Mucosa of descending colon (tissue), 3 donors: Measurements from ENCODE around the gene FABP3. TPM values are rescaled to one million over a fixed set of nuclear protein-coding genes. Genes with fewer than 3 reads are reported as not detected.

Experiments used
- ATAC-seq: fragments of 200-7000 bp; cut with Tn5 transposase; one replicate; pipeline ENCODE4 v1.9.1; 2020; ENCODE audit warnings: mild to moderate bottlenecking, moderate library complexity
- DNase-seq, 3 donors: peaks; one replicate each; pipeline ENCODE4 v3.0.0-alpha.2; 2020
- H3K36me3 ChIP-seq: fragments of 200-600 bp; one replicate; pipeline ENCODE4 v1.8.0; 2021; ENCODE audit warnings: low read depth, mild to moderate bottlenecking
- H3K4me1 ChIP-seq: fragments of 200-600 bp; one replicate; pipeline ENCODE4 v1.8.0; 2021; ENCODE audit warnings: low read depth, mild to moderate bottlenecking
- H3K4me3 ChIP-seq: fragments of 200-600 bp; one replicate; pipeline ENCODE4 v1.8.0; 2021; ENCODE audit warnings: mild to moderate bottlenecking
- H3K9me3 ChIP-seq: fragments of 200-600 bp; one replicate; pipeline ENCODE4 v1.8.0; 2021; ENCODE audit warnings: mild to moderate bottlenecking
- CTCF ChIP-seq: fragments of 200-600 bp; IDR thresholded peaks from one replicate; pipeline ENCODE4 v1.8.0; 2022; ENCODE audit warnings: antibody characterized with exemption, mild to moderate bottlenecking
- intact Hi-C, 2 donors: fragments of 100-400 bp; cut with DNase I in 1 of 2; cut with micrococcal nuclease in 1 of 2; formaldehyde crosslinking; loops; one replicate each; pipeline versions ENCODE4 v1.11.0 to v1.11.1; 2022; cut with DNase I, micrococcal nuclease
- total RNA-seq, 3 donors: library from RNA; stranded (reverse); fragmentation: NEBNext Ultra II Directional in 2 of 3; extraction: Animal tissue kit (Norgen Biotek cat#: 25700) in 2 of 3; gene quantifications; one replicate each; pipeline versions ENCODE4 v1.2.1 to v1.2.4, GENCODE V29; 2021 to 2023
- donor health status: DM: no; HTN: no; CAD: no; lungs with moderate emphysema.
- donor health status: DM: no; HTN: no; CAD: no.
- donor health status: DM: no; HTN: yes; CAD: no.

FABP3 gene
- total RNA-seq, 3 donors from 2014 or later = 5.6 to 7.8 (median 7.1) TPM

- intact Hi-C loops = no loop called here
- ATAC-seq = no peak
- no peak overlapping the region for H3K4me3 ChIP-seq
- DNase-seq = no peak
- H3K4me1 ChIP-seq = no peaks in the 10 kb centered on the region
- H3K9me3 ChIP-seq = no peaks in the 10 kb centered on the region
- TF ChIP-seq CTCF = no peak
- H3K36me3 ChIP-seq = no peaks in the 10 kb centered on the region
These were observed 24.7 kb upstream of the FABP3 start for GRCh38 chr1:31397360-31398095.

DNA sequence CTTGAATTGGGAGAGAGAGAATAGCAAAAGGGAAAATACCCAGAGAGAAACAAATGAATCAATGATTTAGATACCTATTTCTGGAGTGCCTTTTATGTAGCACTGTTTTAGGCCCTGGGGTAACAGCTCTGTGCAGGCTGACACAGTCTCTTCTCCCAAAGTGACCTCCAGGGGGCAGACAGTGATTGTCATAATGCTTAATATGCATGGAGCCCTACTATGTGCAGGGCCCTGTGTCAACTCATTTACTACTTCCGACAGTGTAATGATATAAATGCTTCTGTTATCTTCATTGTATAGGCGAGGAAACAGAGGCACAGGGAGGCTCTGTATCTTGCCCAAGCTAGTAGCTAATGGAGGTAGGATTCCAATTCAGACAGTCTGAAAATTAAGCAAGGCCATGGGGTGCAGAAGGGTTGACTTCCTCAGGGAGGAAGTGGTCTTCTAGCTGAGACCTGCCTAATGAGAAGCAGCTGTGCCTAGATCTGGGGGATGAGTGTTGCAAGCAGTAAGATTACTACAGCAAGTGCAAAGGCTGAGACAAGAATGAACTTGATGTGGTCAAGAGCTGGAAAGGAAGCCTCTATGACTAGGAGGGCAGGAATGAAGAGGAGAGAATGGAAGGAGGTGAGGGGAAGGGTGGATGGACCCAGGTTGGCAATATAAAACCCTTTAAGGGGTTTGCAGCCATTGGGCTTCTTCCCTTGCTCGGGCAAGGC, 23.9 kb upstream of the FABP3 start:
- H3K36me3 ChIP-seq = no peaks in the 10 kb centered on the region
- intact Hi-C loops = no loop called here
- no peak for DNase-seq
- H3K4me1 ChIP-seq = no peaks in the 10 kb centered on the region
- ATAC-seq = no peak
- no peaks in the 10 kb centered on the region for H3K9me3 ChIP-seq
- no peak overlapping the region for H3K4me3 ChIP-seq
- TF ChIP-seq CTCF = no peak

DNA sequence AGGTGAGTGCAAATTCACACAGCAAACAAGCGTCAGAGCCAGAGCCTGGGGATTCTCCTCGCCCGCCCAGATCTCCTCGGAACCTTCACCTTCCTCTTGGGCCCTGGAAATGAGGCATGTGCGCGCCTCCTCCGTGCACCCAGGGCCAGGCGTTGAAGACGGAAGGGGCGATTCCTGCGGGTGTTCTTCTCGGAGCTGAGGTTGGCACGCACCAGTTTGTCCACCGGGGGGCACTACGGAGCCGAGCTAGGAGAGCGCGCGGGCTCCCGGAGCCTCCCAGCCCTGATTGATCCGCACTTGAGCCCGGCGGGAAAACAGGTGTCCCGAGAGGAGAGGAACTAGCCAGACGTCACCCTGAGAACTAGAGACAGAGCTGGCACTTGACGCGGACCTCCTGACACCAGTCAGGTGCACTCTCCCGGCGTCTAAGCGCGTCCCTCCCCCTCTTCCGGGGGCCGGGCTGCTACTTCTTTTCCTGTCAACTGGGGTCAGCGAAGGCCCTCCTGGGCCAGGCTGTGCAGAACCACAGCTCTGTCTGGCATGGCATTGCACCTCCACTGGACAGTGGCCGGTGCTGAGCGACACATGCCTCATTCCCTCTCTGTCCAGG, 21.8 kb upstream of the FABP3 start:
- Histone ChIP-seq H3K36me3 (no peaks in the 10 kb centered on the region), H3K4me1 (peaks cover under 1% of the 10 kb centered on the region), H3K9me3 (no peaks in the 10 kb centered on the region), H3K4me3 (no peak overlapping the region)
- intact Hi-C loops = no loop called here
- peak; percentile 93 for TF ChIP-seq CTCF
- DNase-seq (peak; percentile 89 to 96 (median 94)), ATAC-seq (peak; percentile 91)

DNA sequence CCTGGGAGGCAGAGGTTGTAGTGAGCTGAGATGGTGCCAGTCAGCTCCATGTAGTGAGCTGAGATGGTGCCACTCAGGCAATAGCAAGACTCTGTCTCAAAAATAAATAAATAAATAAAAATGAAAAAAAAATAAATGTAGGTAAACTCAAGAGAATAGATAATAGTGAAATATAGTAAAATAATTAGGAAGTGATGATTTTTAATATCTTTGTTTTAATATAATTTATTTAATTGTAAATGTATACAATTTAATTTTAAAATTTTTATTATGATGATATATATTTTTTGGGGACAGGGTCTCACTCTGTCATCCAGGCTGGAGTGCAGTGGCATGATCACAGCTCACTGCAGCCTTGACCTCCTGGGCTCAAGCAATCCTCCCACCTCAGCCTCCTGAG, 20.6 kb upstream of the FABP3 start:
- no peaks in the 10 kb centered on the region for H3K36me3 ChIP-seq
- DNase-seq (no peak), ATAC-seq (no peak)
- no peak for TF ChIP-seq CTCF
- no peaks in the 10 kb centered on the region for H3K9me3 ChIP-seq
- intact Hi-C loops = no loop called here
- H3K4me1 ChIP-seq = peaks cover 6% of the 10 kb centered on the region
- H3K4me3 ChIP-seq = no peak overlapping the region

GRCh38 chr1:31390071-31390470, 17.2 kb upstream of the FABP3 start:
- no peak overlapping the region for H3K4me3 ChIP-seq
- peak; percentile 91 for ATAC-seq
- DNase-seq = peak; percentile 78 to 91 (median 79)
- H3K36me3 ChIP-seq = no peaks in the 10 kb centered on the region
- H3K9me3 ChIP-seq = no peaks in the 10 kb centered on the region
- intact Hi-C loops = no loop called here
- TF ChIP-seq CTCF = no peak
- peaks cover 6% of the 10 kb centered on the region for H3K4me1 ChIP-seq
